GM06990 (cell line): ENCODE measurements around the gene ASB9.
"Not testable (repeated sequence)": the region's sequence is repeated elsewhere in the genome, so short reads cannot be mapped to it uniquely, and the experiment has no call there.

ENCODE experiments used
- DNase-seq: peaks from one replicate; pipeline ENCODE4 v3.0.0-alpha.2; 2011; ENCODE audit not compliant: insufficient read length; ENCODE audit errors: extremely low read depth
- H3K27me3 ChIP-seq: replicated peaks from 2 replicates; pipeline ENCODE4 v1.6.0; 2011; ENCODE audit warnings: low read length; ENCODE audit not compliant: control insufficient read depth, insufficient read depth
- H3K36me3 ChIP-seq: 2 replicates; pipeline ENCODE4 v1.5.1; 2011; ENCODE audit warnings: low read length; ENCODE audit not compliant: control insufficient read depth, insufficient read depth
- H3K4me3 ChIP-seq: replicated peaks from 2 replicates; pipeline ENCODE4 v1.5.1; 2011; ENCODE audit warnings: low read depth, mild to moderate bottlenecking, control low read depth, low read length
- TF ChIP-seq, protein P1 (sequence below): IDR thresholded peaks from 2 replicates; pipeline ENCODE4 v1.5.1; 2011; ENCODE audit warnings: low read length, control low read depth, mild to moderate bottlenecking, inconsistent platforms; ENCODE audit not compliant: insufficient read depth, poor library complexity, severe bottlenecking

ASB9 gene

DNA sequence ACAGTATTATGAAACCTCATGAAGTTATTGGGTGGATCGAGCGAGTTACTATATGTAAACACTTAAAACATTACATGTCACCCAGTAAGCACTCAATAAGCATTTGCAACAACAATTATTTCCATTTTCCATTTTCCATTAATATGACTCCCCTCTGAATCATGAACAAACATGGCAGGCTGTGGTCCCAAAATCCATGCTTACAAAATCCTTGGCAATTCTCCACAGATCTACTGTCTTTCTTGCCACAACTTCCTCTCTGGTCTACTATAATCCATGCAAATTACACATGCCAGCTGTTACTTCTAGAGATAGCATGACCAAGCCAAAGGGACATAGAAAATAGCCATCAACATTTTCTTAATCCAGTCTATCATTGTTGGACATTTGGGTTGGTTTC lies 23.6 kb upstream of the ASB9 start:
- no peaks in the 10 kb centered on the region for H3K27me3 ChIP-seq
- H3K4me3 ChIP-seq = no peak overlapping the region
- no peak for DNase-seq
- H3K36me3 ChIP-seq = no peaks in the 10 kb centered on the region
- TF ChIP-seq, protein P1, sequence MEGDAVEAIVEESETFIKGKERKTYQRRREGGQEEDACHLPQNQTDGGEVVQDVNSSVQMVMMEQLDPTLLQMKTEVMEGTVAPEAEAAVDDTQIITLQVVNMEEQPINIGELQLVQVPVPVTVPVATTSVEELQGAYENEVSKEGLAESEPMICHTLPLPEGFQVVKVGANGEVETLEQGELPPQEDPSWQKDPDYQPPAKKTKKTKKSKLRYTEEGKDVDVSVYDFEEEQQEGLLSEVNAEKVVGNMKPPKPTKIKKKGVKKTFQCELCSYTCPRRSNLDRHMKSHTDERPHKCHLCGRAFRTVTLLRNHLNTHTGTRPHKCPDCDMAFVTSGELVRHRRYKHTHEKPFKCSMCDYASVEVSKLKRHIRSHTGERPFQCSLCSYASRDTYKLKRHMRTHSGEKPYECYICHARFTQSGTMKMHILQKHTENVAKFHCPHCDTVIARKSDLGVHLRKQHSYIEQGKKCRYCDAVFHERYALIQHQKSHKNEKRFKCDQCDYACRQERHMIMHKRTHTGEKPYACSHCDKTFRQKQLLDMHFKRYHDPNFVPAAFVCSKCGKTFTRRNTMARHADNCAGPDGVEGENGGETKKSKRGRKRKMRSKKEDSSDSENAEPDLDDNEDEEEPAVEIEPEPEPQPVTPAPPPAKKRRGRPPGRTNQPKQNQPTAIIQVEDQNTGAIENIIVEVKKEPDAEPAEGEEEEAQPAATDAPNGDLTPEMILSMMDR = no peak

GRCh38 chrX:15292861-15293260 lies 23.0 kb upstream of the ASB9 start:
- Histone ChIP-seq H3K4me3 (no peak overlapping the region), H3K36me3 (no peaks in the 10 kb centered on the region), H3K27me3 (no peaks in the 10 kb centered on the region)
- TF ChIP-seq, protein P1 = no peak
- DNase-seq = no peak

DNA sequence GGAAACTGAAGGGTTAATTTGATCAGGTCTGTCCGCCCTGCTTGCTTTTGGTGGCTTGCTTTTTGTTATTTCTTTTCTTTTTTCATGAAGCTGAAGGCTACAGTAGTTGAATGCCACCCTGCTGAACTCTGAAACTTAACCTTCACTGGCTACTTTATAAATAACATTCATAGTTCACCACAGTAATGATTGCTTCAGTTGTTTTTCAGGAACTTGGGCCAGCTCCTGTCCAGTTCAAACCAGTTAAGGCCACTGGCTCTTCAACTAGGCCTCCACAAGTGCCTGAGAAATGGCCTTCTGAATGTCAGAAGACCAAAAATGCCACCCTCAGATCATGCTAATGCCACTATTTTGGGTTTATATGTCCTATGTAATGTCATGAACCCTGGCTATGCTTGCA lies 7.7 kb upstream of the ASB9 start:
- no peaks in the 10 kb centered on the region for H3K36me3 ChIP-seq
- no peak overlapping the region for H3K4me3 ChIP-seq
- no peak for DNase-seq
- TF ChIP-seq, protein P1 = no peak
- no peaks in the 10 kb centered on the region for H3K27me3 ChIP-seq

GRCh38 chrX:15274946-15275345 lies 5.1 kb upstream of the ASB9 start:
- no peaks in the 10 kb centered on the region for H3K36me3 ChIP-seq
- TF ChIP-seq, protein P1 = no peak
- no peaks in the 10 kb centered on the region for H3K27me3 ChIP-seq
- DNase-seq = no peak
- H3K4me3 ChIP-seq = no peak overlapping the region

DNA sequence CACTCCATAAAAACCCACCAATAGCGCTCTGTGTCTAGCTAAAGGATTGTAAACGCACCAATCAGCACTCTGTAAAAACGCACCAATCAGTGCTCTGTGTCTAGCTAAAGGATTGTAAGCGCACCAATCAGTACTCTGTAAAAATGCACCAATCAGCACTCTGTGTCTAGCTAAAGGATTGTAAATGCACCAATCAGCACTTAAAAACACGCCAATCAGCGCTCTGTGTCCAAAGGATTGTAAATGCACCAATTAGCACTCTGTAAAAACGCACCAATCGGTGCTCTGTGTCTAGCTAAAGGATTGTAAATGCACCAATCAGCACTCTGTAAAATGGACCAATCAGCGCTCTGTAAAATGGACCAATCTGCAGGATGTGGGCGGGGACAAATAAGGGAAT lies 3.4 kb upstream of the ASB9 start:
- DNase-seq, H3K27me3 ChIP-seq, H3K36me3 ChIP-seq, H3K4me3 ChIP-seq: not testable (repeated sequence)

DNA sequence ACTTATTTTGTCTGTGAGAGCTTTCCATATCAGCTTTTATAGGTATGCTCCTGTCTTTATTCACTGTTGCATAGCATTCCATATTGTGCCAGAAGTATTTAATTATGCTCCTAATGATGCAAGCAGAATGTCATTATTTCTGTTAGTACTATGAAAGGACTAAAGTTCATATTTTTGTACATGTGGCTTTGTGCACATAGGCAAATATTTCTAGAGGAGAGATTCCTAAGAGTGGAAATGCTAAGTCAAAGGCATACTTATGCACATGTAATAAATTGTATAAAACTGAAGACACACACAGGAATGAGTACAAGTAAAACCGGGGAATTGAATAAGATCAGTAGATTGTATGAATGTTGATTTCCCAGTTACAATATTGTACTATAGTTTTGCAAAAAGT lies 1.9 kb upstream of the ASB9 start:
- no peak for DNase-seq
- Histone ChIP-seq H3K4me3 (no peak overlapping the region), H3K36me3 (no peaks in the 10 kb centered on the region), H3K27me3 (no peaks in the 10 kb centered on the region)
- TF ChIP-seq, protein P1 = no peak
